ENCODE results near the gene BAZ1A. TPM values are rescaled to one million over a fixed set of nuclear protein-coding genes. Genes with fewer than 3 reads are reported as not detected.

Gene BAZ1A
- total RNA-seq, 1 experiment from 2014 or later, result 38.5 TPM

DNA sequence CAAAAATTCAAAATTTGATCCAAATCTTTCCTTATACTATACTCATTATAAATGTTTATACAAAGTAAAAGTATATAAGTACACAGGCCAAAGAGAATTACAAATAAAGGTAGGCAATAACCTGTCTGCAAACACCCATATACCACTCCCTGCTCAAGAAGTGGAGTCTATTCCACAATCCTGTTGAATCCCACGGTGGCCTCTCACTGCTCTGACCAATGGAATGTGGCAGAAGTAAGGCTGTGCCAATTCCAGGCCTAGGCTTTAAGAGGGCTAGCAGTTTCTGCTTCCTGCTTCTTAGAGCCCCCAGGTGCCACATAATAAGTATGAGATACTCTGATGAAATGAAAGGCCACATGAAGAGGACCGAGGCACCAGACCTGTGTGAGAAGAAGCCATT is 80.9 kb downstream of the BAZ1A start:
- no peak for DNase-seq (ENCODE audit: low read depth in 1 of 2, low spot score in 2 of 2)
- no peaks in the 10 kb centered on the region for H3K4me1 ChIP-seq (replicated peaks)
- no peak overlapping the region for H3K4me3 ChIP-seq
- no peak overlapping the region for H3K27ac ChIP-seq
- no peaks in the 10 kb centered on the region for H3K27me3 ChIP-seq (replicated peaks)
- no peaks in the 10 kb centered on the region for H3K9me3 ChIP-seq (replicated peaks)
- peaks cover 53% of the 10 kb centered on the region for H3K36me3 ChIP-seq

DNA sequence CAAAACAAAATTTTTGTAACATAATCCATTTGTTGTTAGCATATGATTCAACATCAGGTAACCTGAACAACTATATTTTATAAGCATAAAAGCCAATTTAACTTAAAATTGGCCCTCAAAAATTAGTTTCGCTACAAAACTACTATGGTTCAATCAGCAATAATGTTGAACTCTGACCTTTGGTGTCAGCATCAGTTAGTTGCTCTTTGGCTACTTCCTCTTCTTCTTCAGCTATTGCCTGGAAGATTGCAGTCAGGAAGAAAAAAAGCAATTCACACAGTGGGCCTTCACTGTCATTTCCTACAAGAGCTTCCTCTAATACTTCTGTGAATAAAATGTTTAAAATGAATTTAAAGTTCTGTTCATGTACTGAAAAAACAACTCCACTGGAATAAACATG is 82.6 kb downstream of the BAZ1A start:
- Histone ChIP-seq H3K27me3 (replicated peaks) (no peaks in the 10 kb centered on the region), H3K27ac (no peak overlapping the region), H3K9me3 (replicated peaks) (no peaks in the 10 kb centered on the region), H3K4me3 (no peak overlapping the region), H3K36me3 (peaks cover 43% of the 10 kb centered on the region), H3K4me1 (replicated peaks) (no peaks in the 10 kb centered on the region)
- DNase-seq (ENCODE audit: low read depth in 1 of 2, low spot score in 2 of 2), result no peak

DNA sequence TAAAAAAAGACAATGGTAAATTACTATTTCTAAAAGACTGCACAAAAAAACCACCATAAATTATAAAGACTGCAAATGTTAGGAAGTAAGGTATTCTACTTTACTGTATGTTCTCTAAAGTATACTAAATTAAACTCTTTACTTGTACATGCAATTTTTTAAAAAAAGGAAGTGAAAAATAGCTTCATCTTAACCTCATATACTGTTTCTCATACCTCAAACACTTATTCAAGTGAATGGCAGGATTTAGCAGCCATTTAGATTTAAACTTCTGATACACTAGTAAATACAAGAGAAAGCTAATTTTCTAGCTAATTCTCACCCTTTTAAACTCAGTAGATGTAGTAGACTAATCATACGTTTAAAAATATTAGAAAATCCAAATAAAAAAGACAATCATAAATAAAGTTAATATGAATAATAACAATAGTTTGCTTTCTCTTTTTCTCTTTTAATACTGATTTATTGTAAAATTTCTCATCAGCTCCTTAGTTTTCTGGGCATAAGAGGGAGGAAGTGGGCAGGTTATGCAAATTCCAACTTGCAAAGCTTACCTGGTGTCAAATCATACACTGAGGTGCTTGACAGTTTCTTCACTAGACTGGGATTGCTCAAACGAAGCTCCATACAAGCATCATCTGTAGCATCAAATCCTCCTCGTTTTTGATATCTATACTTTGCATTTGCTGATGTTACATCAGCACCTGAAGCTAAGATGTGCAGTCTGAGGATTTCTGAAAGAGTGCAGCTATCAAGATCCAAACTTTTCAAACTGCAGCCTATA is 89.7 kb downstream of the BAZ1A start:
- Histone ChIP-seq H3K27me3 (replicated peaks) (no peaks in the 10 kb centered on the region), H3K36me3 (peaks cover 32% of the 10 kb centered on the region), H3K4me3 (no peak overlapping the region), H3K9me3 (replicated peaks) (no peaks in the 10 kb centered on the region), H3K4me1 (replicated peaks) (no peaks in the 10 kb centered on the region), H3K27ac (no peak overlapping the region)
- DNase-seq (ENCODE audit: low read depth in 1 of 2, low spot score in 2 of 2), result no peak

DNA sequence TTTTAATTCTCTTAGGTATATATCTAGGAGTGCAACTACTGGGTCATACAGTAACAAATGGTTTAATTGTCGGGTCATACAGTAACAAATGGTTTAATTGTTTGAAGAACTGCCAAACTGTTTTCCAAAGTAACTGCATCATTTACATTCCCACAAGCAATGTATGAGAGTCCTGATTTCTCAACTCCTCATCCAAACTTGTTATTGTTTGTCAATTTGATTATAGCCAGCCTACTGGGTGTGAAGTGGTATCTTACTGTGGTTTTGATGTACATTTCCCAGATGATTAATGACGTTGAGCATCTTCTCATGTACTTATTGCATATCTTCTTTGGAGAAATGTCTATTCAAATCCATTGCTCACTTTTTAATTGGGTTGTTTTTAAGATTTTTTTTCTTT is 93.1 kb downstream of the BAZ1A start:
- no peaks in the 10 kb centered on the region for H3K27me3 ChIP-seq (replicated peaks)
- H3K27ac ChIP-seq, result no peak overlapping the region
- peaks cover 52% of the 10 kb centered on the region for H3K36me3 ChIP-seq
- no peak for DNase-seq (ENCODE audit: low read depth in 1 of 2, low spot score in 2 of 2)
- no peak overlapping the region for H3K4me3 ChIP-seq
- H3K4me1 ChIP-seq (replicated peaks), result no peaks in the 10 kb centered on the region
- H3K9me3 ChIP-seq (replicated peaks), result no peaks in the 10 kb centered on the region

DNA sequence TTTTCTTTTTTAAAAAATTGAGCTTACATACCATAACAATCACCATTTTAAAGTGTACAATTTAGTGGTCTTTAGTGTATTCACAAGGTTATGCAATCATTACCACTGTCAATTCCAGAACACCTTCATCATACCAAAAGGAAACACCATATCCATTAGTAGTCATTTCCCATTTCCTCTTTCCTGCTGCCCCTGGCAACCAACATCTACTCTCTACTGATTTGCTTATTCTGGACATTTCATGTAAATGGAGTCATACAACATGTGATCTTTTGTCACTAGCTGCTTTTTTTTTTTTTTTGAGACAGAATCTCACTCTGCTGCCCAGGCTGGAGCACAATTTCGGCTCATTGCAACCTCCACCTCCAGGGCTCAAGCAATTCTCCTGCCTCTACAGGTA is 93.9 kb downstream of the BAZ1A start:
- Histone ChIP-seq H3K4me1 (replicated peaks) (no peaks in the 10 kb centered on the region), H3K9me3 (replicated peaks) (no peaks in the 10 kb centered on the region), H3K27ac (0 out of 2 replicates have a peak overlapping the region, but pooled peaks have one; percentile 13), H3K4me3 (no peak overlapping the region), H3K36me3 (peaks cover 56% of the 10 kb centered on the region), H3K27me3 (replicated peaks) (no peaks in the 10 kb centered on the region)
- peak in 1 of 2 experiments; percentile 7 for DNase-seq (ENCODE audit: low read depth in 1 of 2, low spot score in 2 of 2)

DNA sequence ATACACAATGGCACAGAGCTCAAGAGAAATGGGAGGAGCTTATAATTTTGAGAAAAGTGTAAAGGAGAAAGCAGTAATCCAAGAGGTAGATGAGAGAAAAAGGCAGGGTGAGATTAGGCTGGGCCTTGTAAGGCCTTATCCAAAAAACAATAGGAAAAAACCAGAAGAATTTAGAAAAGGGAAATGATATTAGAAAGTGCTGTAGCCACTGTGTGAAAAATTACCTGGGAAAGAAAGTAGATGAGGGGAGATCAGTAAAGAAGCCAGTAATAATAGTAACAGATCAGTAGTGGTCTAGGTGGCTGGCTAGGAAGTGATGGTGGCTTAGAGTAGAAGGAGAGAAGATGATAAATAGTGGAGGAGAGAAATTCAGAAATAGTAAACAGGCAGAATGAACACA is 94.5 kb downstream of the BAZ1A start:
- Histone ChIP-seq H3K4me3 (no peak overlapping the region), H3K27ac (no peak overlapping the region), H3K27me3 (replicated peaks) (no peaks in the 10 kb centered on the region), H3K9me3 (replicated peaks) (no peaks in the 10 kb centered on the region), H3K36me3 (peaks cover 62% of the 10 kb centered on the region), H3K4me1 (replicated peaks) (no peaks in the 10 kb centered on the region)
- DNase-seq (ENCODE audit: low read depth in 1 of 2, low spot score in 2 of 2), result no peak

DNA sequence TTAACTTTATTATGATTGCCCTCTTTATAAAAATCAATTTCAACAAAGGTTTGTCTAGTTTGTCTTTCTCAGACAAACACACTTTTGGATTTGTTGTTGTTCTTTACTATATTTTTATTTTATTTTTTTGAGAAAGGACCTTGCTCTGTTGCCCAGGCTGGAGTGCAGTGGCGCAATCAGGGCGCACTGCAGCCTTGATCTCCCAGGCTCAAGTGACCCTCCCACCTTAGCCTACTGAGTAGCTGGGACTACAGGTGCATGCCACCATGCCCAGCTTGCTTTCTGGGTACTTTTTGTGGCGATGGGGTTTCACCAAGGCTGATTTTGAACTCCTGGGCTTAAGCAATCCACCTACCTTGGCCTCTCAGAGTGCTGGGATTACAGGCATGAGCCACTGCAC is 96.4 kb downstream of the BAZ1A start:
- Histone ChIP-seq H3K4me3 (no peak overlapping the region), H3K9me3 (replicated peaks) (no peaks in the 10 kb centered on the region), H3K27ac (no peak overlapping the region), H3K36me3 (peaks cover 73% of the 10 kb centered on the region), H3K4me1 (replicated peaks) (no peaks in the 10 kb centered on the region), H3K27me3 (replicated peaks) (no peaks in the 10 kb centered on the region)
- DNase-seq (ENCODE audit: low read depth in 1 of 2, low spot score in 2 of 2), result no peak

DNA sequence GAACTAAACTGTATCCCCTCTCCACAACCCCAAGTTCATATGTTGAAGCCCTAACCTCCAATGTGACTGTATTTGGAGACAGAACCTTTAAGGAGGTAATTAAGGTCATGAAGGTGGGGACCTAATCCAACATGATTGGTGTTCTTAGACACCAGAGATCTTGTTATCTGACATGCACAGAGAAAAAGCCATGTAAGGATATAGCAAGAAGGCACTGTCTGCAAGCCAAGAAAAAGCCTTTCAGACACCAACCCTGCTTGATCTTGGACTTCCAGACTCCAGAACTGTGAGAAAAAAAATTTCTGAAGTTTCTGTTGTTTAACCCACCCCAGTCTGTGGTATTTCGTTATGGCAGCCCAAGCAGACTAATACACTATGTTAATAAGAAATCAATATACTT is 98.5 kb downstream of the BAZ1A start:
- Histone ChIP-seq H3K36me3 (peaks cover 59% of the 10 kb centered on the region), H3K27ac (no peak overlapping the region), H3K27me3 (replicated peaks) (no peaks in the 10 kb centered on the region), H3K4me1 (replicated peaks) (no peaks in the 10 kb centered on the region), H3K9me3 (replicated peaks) (no peaks in the 10 kb centered on the region), H3K4me3 (no peak overlapping the region)
- DNase-seq (ENCODE audit: low read depth in 1 of 2, low spot score in 2 of 2), result no peak

DNA sequence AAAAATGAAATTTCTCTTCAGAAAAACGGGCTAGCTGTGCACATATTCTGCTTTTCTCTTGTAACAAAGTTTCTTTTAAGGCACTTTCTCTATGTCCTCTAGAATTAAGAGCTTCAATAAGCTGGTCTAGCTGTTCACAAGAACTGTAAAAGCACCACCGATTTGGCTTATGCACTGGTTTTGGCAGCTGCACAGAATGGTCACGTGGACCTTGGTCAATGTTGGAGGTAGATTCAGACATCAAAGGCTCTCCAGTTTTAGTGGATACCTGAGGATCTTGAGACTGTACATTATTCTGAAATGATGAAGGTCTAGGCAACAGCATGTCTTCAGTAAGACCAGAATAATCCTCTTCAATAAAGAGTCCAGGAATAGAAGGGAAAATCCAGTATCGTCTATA is 99.2 kb downstream of the BAZ1A start:
- DNase-seq (ENCODE audit: low read depth in 1 of 2, low spot score in 2 of 2), result no peak
- Histone ChIP-seq H3K27me3 (replicated peaks) (no peaks in the 10 kb centered on the region), H3K4me3 (no peak overlapping the region), H3K9me3 (replicated peaks) (no peaks in the 10 kb centered on the region), H3K36me3 (peaks cover 62% of the 10 kb centered on the region), H3K4me1 (replicated peaks) (no peaks in the 10 kb centered on the region), H3K27ac (no peak overlapping the region)

DNA sequence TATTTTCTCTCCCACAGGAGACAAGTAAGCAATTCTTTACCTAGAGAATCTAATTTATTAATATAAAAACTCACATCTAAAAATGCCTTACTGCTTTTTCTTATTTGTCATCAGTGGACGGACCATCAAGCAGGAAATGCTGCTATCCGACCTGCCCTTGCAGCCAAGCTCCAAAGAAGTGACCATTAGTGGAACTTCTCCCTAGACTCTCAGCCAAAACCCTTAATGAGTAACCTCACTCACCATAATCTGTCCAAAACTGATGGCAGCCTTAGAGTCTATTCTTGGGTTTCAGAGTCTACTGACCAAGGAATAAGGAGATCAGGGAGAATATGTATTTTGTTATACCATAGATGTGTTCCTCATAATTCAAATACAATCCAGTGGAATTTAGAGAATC is 99.8 kb downstream of the BAZ1A start:
- Histone ChIP-seq H3K4me1 (replicated peaks) (no peaks in the 10 kb centered on the region), H3K27me3 (replicated peaks) (no peaks in the 10 kb centered on the region), H3K27ac (no peak overlapping the region), H3K36me3 (peaks cover 57% of the 10 kb centered on the region), H3K9me3 (replicated peaks) (no peaks in the 10 kb centered on the region), H3K4me3 (no peak overlapping the region)
- DNase-seq (ENCODE audit: low read depth in 1 of 2, low spot score in 2 of 2), result no peak

DNA sequence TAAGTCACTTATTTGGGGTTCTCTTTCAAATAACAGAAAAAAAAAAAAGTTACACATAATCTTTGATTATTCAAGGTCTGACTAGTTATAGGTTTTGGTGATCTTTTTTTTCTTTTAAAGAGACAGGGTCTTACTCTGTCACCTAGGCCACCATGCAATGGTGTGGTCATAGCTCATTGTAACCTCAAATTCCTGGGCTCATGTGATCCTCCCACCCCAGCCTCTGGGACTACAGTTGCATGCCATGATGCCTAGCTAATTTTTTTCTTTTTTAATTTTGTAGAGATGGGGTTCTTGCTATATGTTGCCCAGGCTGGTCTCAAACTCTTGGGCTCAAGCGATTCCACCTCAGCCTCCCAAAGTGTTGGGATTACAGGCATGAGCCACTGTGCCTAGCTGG is 104.3 kb downstream of the BAZ1A start:
- Histone ChIP-seq H3K27ac (no peak overlapping the region), H3K4me3 (no peak overlapping the region), H3K9me3 (replicated peaks) (no peaks in the 10 kb centered on the region), H3K36me3 (peaks cover 43% of the 10 kb centered on the region), H3K27me3 (replicated peaks) (no peaks in the 10 kb centered on the region), H3K4me1 (replicated peaks) (no peaks in the 10 kb centered on the region)
- no peak for DNase-seq (ENCODE audit: low read depth in 1 of 2, low spot score in 2 of 2)

DNA sequence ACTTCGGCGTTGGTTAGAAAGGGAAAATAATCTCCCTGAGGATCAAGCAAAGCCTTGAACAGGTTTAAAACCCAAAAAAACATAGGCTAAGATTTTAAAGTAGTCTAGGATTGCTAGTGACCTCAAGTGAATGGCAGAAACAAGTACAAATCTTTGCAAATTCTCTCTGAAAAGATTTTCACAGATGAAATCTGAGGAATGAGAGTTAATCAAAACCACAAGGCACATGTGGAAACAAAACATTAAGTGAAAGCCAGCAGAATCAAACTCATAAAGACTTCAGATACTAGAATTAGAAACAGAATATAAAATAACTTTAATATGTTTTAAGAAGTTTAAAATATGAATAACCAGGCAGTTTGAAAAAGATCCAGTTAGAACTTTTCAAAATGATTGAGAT is 108.6 kb downstream of the BAZ1A start:
- Histone ChIP-seq H3K4me3 (no peak overlapping the region), H3K36me3 (peaks cover 45% of the 10 kb centered on the region), H3K4me1 (replicated peaks) (no peaks in the 10 kb centered on the region), H3K9me3 (replicated peaks) (no peaks in the 10 kb centered on the region), H3K27me3 (replicated peaks) (no peaks in the 10 kb centered on the region), H3K27ac (no peak overlapping the region)
- DNase-seq (ENCODE audit: low read depth in 1 of 2, low spot score in 2 of 2), result no peak

DNA sequence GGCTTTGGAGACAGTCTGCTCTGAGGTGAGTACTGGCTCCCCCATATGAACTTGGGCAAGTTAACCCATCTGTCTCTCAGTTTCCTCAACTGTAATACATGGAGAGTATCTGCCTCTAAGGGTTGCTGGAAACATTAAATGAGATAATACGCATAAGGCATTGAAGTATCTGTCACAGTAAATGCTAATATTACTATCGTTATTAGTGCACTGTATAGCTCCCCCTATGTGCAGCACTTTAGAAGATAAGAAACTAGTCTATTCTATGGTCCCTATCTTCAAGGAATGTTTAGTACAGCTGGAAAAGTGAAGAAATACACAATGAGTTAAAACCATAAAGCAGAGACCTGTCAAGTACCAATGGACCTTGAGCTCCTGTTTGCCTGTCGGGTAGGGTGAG is 109.1 kb downstream of the BAZ1A start:
- no peak for DNase-seq (ENCODE audit: low read depth in 1 of 2, low spot score in 2 of 2)
- no peak overlapping the region for H3K4me3 ChIP-seq
- H3K4me1 ChIP-seq (replicated peaks), result no peaks in the 10 kb centered on the region
- no peaks in the 10 kb centered on the region for H3K27me3 ChIP-seq (replicated peaks)
- H3K36me3 ChIP-seq, result peaks cover 46% of the 10 kb centered on the region
- no peaks in the 10 kb centered on the region for H3K9me3 ChIP-seq (replicated peaks)
- H3K27ac ChIP-seq, result no peak overlapping the region

DNA sequence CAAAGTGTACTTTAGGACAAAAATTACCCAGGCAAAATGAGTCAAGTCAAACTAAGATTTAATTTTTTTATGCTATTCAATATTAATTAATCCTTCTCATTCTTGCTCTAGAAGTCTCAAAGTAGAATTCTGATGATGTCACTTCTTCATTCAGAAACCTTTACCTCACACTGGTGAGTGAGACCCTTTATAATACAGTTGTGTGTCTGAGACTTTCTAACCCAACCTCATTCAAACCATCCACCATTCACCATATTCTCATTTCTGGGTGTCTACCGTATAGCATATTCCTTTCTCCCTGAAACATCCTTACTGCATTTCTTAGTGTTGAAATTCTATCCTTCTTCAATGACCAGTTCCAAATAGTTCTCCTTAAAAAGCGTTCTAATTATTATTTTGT is 119.9 kb downstream of the BAZ1A start:
- no peak overlapping the region for H3K4me3 ChIP-seq
- H3K4me1 ChIP-seq (replicated peaks), result peaks cover 8% of the 10 kb centered on the region
- no peak overlapping the region for H3K27ac ChIP-seq
- H3K27me3 ChIP-seq (replicated peaks), result no peaks in the 10 kb centered on the region
- no peak for DNase-seq (ENCODE audit: low read depth in 1 of 2, low spot score in 2 of 2)
- H3K36me3 ChIP-seq, result peaks cover 23% of the 10 kb centered on the region
- H3K9me3 ChIP-seq (replicated peaks), result no peaks in the 10 kb centered on the region

DNA sequence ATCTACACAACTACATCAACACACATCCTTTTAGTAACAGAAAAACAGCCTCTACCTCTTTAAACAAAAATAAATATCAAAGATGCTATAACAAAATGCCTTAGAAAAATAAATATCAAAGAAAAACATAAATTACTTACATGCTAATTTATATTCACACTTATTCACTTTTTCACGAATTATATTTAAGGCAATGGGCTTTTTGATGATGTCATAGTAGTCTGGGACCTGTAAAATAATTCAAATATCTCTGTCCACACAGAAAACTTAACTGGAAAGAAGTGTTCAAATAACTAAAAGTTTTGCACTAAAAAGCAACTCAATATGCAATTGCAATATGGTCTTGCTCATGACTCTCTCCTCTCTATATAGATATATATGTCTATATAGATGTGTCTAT is 120.5 kb downstream of the BAZ1A start:
- Histone ChIP-seq H3K9me3 (replicated peaks) (no peaks in the 10 kb centered on the region), H3K27me3 (replicated peaks) (no peaks in the 10 kb centered on the region), H3K4me3 (no peak overlapping the region), H3K4me1 (replicated peaks) (peaks cover 8% of the 10 kb centered on the region), H3K27ac (no peak overlapping the region), H3K36me3 (peaks cover 21% of the 10 kb centered on the region)
- no peak for DNase-seq (ENCODE audit: low read depth in 1 of 2, low spot score in 2 of 2)

Data from SJSA1 (cell line).